PC-9 (cell line): ENCODE results near the gene NFASC. TPM values are rescaled to one million over a fixed set of nuclear protein-coding genes. Genes with fewer than 3 reads are reported as not detected.
A peak's percentile ranks its signal among the peaks of the same experiment; 100 is the strongest.

ENCODE experiments used
- BruUV-seq: library from RNA; stranded (reverse); fragments of 400-500 nt; replicated peaks from 2 replicates; lab custom pipeline; 2021; lab: Mats Ljungman, UMichigan
- CTCF ChIA-PET: fragments of 300-600 bp; sonication (Branson Sonifier 250); formaldehyde crosslinking; loops from one replicate; lab custom pipeline; 2022; ENCODE audit warnings: antibody characterized with exemption; lab: Charles Lee
- POLR2A ChIA-PET: fragments of 300-600 bp; sonication (Branson Sonifier 250); formaldehyde crosslinking; loops from one replicate; lab custom pipeline; 2022; ENCODE audit warnings: antibody characterized with exemption; ENCODE audit not compliant: unreplicated experiment; lab: Charles Lee
- DNase-seq, 2 experiments: peaks; one replicate each; pipeline versions ENCODE4 v3.0.0 to v3.0.0-alpha.2; 2015 to 2022; ENCODE audit warnings: mixed read lengths in 1 of 2
- H2AFZ ChIP-seq: fragments of 200-600 bp; sonication (generic); 2 replicates; pipeline ENCODE4 v1.8.1; 2017; ENCODE audit warnings: antibody characterized with exemption
- H3F3A ChIP-seq: fragments of 200-600 bp; sonication (generic); 2 replicates; pipeline ENCODE4 v1.8.1; 2017; ENCODE audit warnings: antibody characterized with exemption, mild to moderate bottlenecking, low read depth; ENCODE audit not compliant: insufficient read depth
- H3K27ac ChIP-seq: fragments of 200-600 bp; sonication (generic); 2 replicates; pipeline ENCODE4 v1.6.1; 2016; ENCODE audit warnings: mixed run types
- H3K27me3 ChIP-seq: fragments of 200-600 bp; sonication (generic); 2 replicates; pipeline ENCODE4 v1.6.1; 2016; ENCODE audit warnings: low read depth, mixed run types; ENCODE audit not compliant: insufficient read depth
- H3K36me3 ChIP-seq: fragments of 200-600 bp; sonication (generic); 2 replicates; pipeline ENCODE4 v1.6.1; 2016; ENCODE audit warnings: low read depth, mixed run types
- H3K4me1 ChIP-seq: fragments of 200-600 bp; sonication (generic); replicated peaks from 2 replicates; pipeline ENCODE4 v1.6.1; 2016; ENCODE audit warnings: mixed run types; ENCODE audit not compliant: insufficient read depth
- H3K4me2 ChIP-seq: fragments of 200-600 bp; sonication (generic); 2 replicates; pipeline ENCODE4 v1.6.1; 2017; ENCODE audit warnings: mixed run types
- H3K4me3 ChIP-seq: fragments of 200-600 bp; sonication (generic); 2 replicates; pipeline ENCODE4 v1.6.1; 2016; ENCODE audit warnings: mixed run types
- H3K79me2 ChIP-seq: fragments of 200-600 bp; sonication (generic); 2 replicates; pipeline ENCODE4 v1.6.1; 2017; ENCODE audit warnings: low read depth, mixed run types
- H3K9me2 ChIP-seq: fragments of 200-600 bp; sonication (generic); 2 replicates; pipeline ENCODE4 v1.8.1; 2017; ENCODE audit warnings: mild to moderate bottlenecking; ENCODE audit not compliant: insufficient read depth
- H3K9me3 ChIP-seq: fragments of 200-600 bp; sonication (generic); 2 replicates; pipeline ENCODE4 v1.8.1; 2016; ENCODE audit warnings: low read depth; ENCODE audit not compliant: insufficient read depth
- H4K20me1 ChIP-seq: fragments of 200-600 bp; sonication (generic); 2 replicates; pipeline ENCODE4 v1.8.1; 2017; ENCODE audit not compliant: insufficient read depth
- EZH2 ChIP-seq: fragments of 200-600 bp; sonication (generic); IDR thresholded peaks from 2 replicates; pipeline ENCODE4 v1.8.0; 2017; ENCODE audit warnings: antibody characterized with exemption, low read depth
- intact Hi-C: fragments of 100-400 bp; cut with micrococcal nuclease; formaldehyde crosslinking; loops from one replicate; pipeline ENCODE4 v1.10.0; 2022; ENCODE audit not compliant: unreplicated experiment
- total RNA-seq: library from RNA; stranded (reverse); gene quantifications from 2 replicates; pipeline ENCODE4 v1.2.3, GENCODE V29; 2021
- TF ChIP-seq, protein P1 (sequence below): fragments of 200-600 bp; sonication (generic); conservative IDR thresholded peaks from 2 replicates; pipeline ENCODE4 v1.6.1; 2017; ENCODE audit warnings: mixed run types, antibody characterized with exemption, mild to moderate bottlenecking, moderate library complexity

NFASC gene
- total RNA-seq, 1 experiment from 2014 or later = not detected

- Histone ChIP-seq H3K4me3 (no peak overlapping the region), H3K9me2 (no peaks in the 10 kb centered on the region), H3K27me3 (peaks cover 91% of the 10 kb centered on the region), H3K9me3 (no peaks in the 10 kb centered on the region), H3F3A (no peaks in the 10 kb centered on the region), H3K4me2 (no peak overlapping the region), H3K36me3 (no peaks in the 10 kb centered on the region), H3K4me1 (no peaks in the 10 kb centered on the region), H2AFZ (no peak overlapping the region), H3K27ac (no peak overlapping the region), H4K20me1 (no peaks in the 10 kb centered on the region), H3K79me2 (no peaks in the 10 kb centered on the region)
- peak in 1 of 2 experiments; percentile 30 for DNase-seq
- intact Hi-C loops = loop anchor here (1.0 kb wide), 1 partner anchor 133 kb away; no protein-coding TSS in a partner anchor
- POLR2A ChIA-PET = no interaction called here
- no peak for TF ChIP-seq EZH2
- TF ChIP-seq, protein P1, sequence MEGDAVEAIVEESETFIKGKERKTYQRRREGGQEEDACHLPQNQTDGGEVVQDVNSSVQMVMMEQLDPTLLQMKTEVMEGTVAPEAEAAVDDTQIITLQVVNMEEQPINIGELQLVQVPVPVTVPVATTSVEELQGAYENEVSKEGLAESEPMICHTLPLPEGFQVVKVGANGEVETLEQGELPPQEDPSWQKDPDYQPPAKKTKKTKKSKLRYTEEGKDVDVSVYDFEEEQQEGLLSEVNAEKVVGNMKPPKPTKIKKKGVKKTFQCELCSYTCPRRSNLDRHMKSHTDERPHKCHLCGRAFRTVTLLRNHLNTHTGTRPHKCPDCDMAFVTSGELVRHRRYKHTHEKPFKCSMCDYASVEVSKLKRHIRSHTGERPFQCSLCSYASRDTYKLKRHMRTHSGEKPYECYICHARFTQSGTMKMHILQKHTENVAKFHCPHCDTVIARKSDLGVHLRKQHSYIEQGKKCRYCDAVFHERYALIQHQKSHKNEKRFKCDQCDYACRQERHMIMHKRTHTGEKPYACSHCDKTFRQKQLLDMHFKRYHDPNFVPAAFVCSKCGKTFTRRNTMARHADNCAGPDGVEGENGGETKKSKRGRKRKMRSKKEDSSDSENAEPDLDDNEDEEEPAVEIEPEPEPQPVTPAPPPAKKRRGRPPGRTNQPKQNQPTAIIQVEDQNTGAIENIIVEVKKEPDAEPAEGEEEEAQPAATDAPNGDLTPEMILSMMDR = peak; percentile 84
- no TSS peak for BruUV-seq
- CTCF ChIA-PET = interaction anchor here (1.2 kb wide), 1 partner anchor 120 kb away, joined by 4 read pairs; no protein-coding TSS in a partner anchor
Observed at GRCh38 chr1:204941421-204942338, 71.0 kb downstream of the NFASC start.

DNA sequence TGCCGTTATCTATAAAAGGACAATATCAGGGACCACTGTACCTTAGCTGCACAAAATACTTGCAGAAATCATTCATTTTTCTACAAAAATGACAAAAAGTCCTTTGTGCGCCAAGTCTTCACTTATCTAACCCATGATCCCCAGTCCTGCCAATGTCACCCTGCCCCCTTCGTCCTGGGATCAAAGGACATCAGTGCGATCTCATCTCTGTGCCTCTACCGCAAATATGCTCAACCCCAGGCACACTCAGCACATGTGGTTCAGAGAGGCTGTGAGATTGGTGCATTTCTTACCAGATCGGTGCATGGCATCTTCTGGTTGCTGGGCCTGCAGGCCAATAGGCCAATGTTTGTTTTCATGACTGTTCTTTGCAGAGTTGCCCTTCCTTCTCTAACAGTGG is 72.8 kb downstream of the NFASC start:
- Histone ChIP-seq H4K20me1 (no peaks in the 10 kb centered on the region), H3K27me3 (peaks cover 88% of the 10 kb centered on the region), H2AFZ (no peak overlapping the region), H3K9me2 (no peaks in the 10 kb centered on the region), H3K36me3 (no peaks in the 10 kb centered on the region), H3K4me1 (no peaks in the 10 kb centered on the region), H3K79me2 (no peaks in the 10 kb centered on the region), H3K4me3 (no peak overlapping the region), H3K27ac (no peak overlapping the region), H3K9me3 (no peaks in the 10 kb centered on the region), H3K4me2 (no peak overlapping the region), H3F3A (no peaks in the 10 kb centered on the region)
- POLR2A ChIA-PET = no interaction called here
- no peak for TF ChIP-seq EZH2
- TF ChIP-seq, protein P1 = no peak
- CTCF ChIA-PET = interaction anchor here (0.6 kb wide), 1 partner anchor 10 kb away, joined by 7 read pairs; no protein-coding TSS in a partner anchor
- intact Hi-C loops = no loop called here
- DNase-seq = no peak
- no TSS peak for BruUV-seq

- Histone ChIP-seq H3K4me2 (no peak overlapping the region), H2AFZ (no peak overlapping the region), H3K27me3 (peaks cover 90% of the 10 kb centered on the region), H3K9me3 (no peaks in the 10 kb centered on the region), H3K27ac (no peak overlapping the region), H3K9me2 (no peaks in the 10 kb centered on the region), H3K36me3 (no peaks in the 10 kb centered on the region), H3K4me3 (no peak overlapping the region), H3K4me1 (no peaks in the 10 kb centered on the region), H4K20me1 (no peaks in the 10 kb centered on the region), H3K79me2 (no peaks in the 10 kb centered on the region), H3F3A (no peaks in the 10 kb centered on the region)
- ChIA-PET CTCF (no interaction called here), POLR2A (no interaction called here)
- no peak for DNase-seq
- intact Hi-C loops = no loop called here
- BruUV-seq = no TSS peak
- no peak for TF ChIP-seq EZH2
- TF ChIP-seq, protein P1 = no peak
Observed at GRCh38 chr1:204944662-204945061, 74.0 kb downstream of the NFASC start.
